GM18909 (cell line): ENCODE results near the gene SLC25A24.

Experiments used
- ATAC-seq: cut with Tn5 transposase; IDR thresholded peaks from one replicate; pipeline ENCODE4 v1.9.1; 2021; ENCODE audit warnings: mild to moderate bottlenecking; ENCODE audit not compliant: unreplicated experiment, poor library complexity

SLC25A24 gene

DNA sequence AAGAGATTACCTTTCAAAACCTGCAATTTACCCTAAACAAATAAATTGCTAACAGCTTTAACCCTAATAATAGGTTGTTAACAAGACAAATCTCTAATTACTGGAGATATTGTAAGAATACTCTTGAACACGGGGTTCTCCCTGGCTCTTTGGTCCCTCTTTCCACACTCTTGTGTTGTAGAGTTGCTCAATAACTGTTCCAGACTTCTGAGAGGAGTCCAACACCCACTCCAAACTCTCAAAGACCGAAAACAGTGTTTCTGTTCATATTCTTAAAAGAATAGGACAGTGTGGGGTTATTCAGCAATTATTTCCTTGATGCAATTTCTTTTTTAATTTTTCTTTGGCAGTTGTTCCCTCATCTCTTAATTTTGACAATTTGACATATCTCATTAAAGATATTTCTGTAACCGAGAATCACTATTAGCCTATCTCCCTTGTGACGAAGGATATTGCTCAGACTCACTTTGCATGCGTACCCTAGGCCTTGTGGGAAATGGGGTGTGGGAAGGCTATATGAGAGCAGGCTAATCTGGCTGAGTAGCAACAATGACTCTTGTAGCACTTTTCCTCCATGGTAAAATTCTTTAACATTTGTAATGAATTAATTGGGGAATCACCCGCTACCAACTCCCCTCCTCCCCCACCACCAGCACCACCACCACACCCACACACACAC, 90.7 kb downstream of the SLC25A24 start:
- ATAC-seq: no peak

DNA sequence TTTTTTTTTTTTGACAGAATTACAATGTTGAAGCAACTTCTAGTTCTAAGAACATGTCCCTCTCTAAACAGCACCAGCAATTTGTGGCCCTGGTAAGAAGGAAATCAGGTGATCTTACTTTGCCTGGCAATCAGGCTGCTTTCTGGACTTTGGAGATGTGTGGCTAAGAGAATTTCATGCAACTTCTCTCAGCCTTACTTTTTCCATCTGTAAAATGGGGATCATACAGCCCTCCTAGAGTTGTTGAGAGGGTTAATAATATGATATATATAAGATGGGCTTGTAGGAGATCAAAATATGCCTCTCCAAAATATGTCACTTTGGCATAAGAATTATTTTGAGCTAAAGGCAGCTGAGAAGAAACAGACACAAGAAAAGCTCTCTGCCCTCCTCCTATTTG, 92.0 kb downstream of the SLC25A24 start:
- no peak for ATAC-seq

DNA sequence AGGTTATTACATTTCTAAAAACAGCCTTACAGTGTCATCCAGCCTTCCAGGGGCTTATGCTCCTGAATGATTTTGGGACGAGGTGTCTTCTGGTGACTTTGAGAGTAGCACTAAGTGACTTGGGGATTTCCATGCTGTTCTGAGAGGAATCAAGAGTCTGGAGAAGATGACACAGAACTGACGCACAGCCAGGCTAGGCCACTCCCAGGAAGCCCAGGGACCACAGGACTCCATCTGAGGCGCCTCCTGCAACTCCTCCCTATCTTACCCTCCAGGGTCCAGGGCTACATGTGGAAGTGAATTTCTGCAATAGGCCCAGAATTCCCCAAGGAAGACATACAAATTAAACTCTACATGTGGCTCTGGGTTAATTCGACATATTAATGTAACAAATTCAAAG, 92.5 kb downstream of the SLC25A24 start:
- ATAC-seq: no peak

DNA sequence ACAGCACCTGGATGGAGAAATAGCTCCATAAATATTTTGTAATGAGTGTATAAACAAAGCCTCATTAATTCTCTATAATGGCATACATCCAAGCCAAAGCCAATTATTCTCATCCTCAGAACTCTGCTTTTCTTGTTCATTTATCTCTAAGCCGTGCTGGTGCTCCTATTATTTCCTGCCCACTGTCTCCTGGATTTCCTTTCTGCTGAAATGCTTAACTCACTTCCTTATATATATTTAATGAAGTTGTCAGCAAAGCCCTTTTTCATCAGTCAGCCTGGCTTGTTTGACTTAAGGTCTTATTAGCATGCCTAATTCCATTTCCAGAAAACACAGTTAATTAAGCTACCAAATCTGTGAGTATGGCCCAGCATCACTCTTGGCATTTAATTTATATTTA, 93.4 kb downstream of the SLC25A24 start:
- no peak for ATAC-seq

DNA sequence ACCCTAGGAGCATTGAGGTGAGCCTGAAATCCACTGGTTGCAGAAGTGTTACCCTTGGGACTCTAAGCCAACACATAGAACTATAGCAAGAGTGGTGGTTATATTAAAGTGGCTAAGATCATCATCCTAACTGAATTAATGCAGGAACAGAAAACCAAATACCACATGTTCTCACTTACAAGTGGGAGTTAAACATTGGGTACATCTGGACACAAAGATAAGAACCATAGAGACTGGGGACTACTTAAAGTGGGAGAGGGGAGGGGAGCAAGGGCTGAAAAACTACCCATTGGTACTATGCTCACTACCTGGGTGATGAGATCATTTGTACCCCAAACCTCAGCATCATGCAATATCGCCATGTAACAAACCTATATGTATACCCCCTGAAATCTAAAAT, 100.0 kb downstream of the SLC25A24 start:
- no peak for ATAC-seq

DNA sequence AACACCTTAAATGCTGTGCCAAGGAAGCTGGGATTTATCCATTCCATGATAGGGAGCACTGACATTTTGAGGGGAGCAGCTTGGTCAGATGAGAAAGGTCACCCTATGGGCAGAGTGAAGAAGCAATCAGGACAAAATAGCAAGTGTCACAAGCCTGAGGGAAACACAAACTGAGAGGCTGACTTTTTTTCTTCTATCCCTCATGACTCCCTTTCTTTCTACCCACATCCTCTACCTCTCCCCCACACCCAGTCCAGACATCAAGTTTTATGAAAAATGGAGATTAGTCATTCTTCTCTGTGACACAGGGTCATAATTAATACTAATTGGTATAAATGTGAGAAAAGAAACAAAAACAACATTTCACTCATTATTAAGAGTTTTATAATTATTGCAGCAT, 103.1 kb downstream of the SLC25A24 start:
- ATAC-seq: no peak

GRCh38 chr1:108096089-108096488, 104.1 kb downstream of the SLC25A24 start:
- no peak for ATAC-seq

GRCh38 chr1:108089477-108089876, 110.7 kb downstream of the SLC25A24 start:
- no peak for ATAC-seq

DNA sequence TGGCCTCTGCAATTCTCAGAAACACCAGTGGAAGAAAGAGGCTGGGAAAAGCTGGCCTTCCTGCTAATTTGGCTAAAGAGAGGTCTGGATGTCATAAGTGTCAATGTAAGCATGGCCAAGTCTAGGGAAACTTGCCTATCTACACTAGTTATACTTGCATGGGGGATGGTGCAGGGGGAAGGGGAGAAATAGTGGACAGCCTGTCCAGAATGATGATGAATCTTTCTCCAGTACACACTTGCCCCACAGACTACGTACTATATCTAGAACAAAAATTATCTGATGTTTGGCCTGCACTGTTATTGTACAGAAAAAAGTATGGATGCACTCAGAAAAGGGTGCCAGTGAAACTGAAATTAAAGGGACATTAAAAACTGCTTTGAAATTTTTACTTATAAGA, 114.5 kb downstream of the SLC25A24 start:
- ATAC-seq: no peak

GRCh38 chr1:108084866-108085477, 115.2 kb downstream of the SLC25A24 start:
- ATAC-seq: no peak
